GM18868 (cell line): ENCODE measurements around the gene ARHGDIB.

Experiments used
- ATAC-seq: cut with Tn5 transposase; IDR thresholded peaks from one replicate; pipeline ENCODE4 v1.9.1; 2021; ENCODE audit warnings: mild to moderate bottlenecking, moderate library complexity; ENCODE audit not compliant: unreplicated experiment

Gene ARHGDIB

GRCh38 chr12:14961466-14962152 is at the start of gene ARHGDIB:
TSS of gene ARHGDIB (minus strand) at chr12:14961601. CDS start at chr12:14950712, 10,889 bp downstream.
- peak; percentile 63 for ATAC-seq

GRCh38 chr12:15011162-15011561 is 49.8 kb upstream of the ARHGDIB start:
- ATAC-seq, result peak; percentile 66

DNA sequence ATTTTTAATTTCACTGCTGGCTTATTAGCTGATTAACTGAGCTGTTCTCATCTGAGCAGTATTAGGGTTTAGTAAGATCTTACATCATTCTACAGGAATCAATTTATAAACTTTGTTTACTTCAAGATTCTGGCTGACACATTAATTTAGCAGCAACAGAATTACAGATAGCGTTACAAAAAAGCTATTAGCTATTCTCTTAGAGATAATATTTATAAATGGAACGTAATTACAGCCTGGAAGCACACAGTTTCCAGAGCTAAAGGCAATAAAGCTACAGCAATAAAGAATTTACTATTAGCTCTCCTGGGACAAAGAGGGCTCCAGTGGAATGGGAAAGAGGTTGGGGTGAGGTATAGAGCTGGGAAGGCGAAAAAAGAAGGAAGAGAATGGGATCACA is 46.1 kb upstream of the ARHGDIB start:
- no peak for ATAC-seq

DNA sequence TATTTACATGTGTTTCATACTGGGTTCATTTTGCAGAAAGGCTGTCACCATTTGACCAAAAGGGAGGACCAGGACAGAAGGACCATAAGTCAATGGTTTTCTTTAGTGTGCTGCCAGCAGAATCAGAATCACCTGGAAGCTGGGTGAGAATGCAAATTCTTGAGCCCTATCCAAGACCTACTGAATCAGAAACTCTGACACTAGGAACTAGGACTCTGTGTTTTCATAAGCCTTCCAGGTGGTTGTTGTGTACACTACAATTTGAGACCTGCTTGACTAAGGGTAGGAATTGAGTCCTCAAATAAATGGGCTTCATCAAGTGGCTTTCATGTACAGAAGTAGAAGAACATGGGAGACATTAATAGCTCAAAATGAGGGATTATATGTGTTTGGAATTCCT is 43.7 kb upstream of the ARHGDIB start:
- ATAC-seq, result no peak

DNA sequence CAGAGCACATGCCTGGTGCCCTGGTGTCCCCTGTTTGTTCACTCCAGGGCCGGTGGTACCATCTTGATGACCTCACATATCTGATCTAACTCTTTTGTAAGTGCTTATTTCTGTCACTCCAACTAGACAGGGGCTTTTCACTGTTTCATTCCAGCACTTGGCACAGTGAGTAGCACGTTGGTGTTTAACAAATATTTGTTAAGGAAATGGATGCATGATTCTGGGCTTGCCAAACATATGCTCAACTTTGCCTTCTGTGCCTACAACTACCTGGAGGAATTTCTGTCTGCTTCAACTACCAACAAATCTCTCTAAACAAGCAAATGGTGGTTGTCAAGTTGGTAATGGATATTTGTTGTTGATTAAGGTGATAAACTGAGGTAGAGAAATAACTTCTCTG is 43.0 kb upstream of the ARHGDIB start:
- no peak for ATAC-seq

GRCh38 chr12:15001733-15002382 is 40.5 kb upstream of the ARHGDIB start:
- ATAC-seq, result no peak

- no peak for ATAC-seq
Measured at GRCh38 chr12:15000575-15000974, 39.2 kb upstream of the ARHGDIB start.

GRCh38 chr12:14999695-15000365 is 38.4 kb upstream of the ARHGDIB start:
- ATAC-seq, result no peak

DNA sequence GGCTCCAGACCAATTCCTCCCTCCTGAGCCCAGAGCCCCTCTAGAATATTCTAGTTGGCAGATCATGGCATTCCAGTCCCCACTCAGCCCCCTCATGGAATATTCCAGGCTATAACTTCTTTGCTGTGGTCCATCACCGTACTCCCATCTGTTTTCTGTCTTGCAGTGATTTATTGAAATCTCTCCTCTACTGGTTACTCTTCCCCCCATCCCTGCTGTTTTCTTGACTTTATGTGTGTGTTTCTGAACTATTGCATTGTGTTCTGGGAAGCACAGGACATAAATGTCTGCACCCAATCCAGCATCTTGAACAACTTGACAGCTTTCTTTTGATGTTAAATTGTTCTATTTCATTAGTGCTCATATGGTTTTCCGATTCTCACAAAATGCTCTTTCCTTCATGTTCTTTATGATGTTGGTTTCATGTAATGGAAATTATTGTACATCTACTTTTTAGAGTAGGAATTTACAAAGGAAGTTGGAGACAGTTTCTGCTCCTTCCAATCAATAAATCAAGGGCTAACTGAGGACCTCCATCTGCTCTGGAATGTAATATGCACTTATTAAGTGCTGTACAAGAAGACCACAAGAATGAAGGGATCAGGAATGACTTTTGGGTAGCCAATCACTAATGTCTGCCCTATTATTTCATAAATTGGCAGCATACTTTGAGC is 37.8 kb upstream of the ARHGDIB start:
- no peak for ATAC-seq

- ATAC-seq, result no peak
Measured at GRCh38 chr12:14997998-14998397, 36.6 kb upstream of the ARHGDIB start.

- no peak for ATAC-seq
Measured at GRCh38 chr12:14995583-14996425, 34.4 kb upstream of the ARHGDIB start.

DNA sequence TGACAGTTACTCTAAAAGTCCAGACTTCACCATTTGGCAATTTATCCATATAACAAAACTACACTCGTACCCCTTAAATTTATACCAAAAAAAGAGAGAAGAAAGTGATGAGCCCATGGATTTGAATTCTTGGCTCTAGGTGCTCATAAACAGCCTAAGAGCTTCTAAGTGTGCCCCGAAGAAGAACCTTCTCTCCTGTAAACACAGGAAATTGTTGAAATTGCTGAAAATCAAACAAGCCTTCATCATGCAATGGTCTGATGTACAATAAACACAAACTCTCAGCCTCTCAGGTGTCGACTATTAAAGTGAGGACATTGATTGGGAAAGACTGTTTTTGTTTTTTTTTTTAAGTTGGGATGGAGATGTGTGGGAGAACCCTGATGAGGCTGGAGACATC is 33.2 kb upstream of the ARHGDIB start:
- ATAC-seq, result no peak

DNA sequence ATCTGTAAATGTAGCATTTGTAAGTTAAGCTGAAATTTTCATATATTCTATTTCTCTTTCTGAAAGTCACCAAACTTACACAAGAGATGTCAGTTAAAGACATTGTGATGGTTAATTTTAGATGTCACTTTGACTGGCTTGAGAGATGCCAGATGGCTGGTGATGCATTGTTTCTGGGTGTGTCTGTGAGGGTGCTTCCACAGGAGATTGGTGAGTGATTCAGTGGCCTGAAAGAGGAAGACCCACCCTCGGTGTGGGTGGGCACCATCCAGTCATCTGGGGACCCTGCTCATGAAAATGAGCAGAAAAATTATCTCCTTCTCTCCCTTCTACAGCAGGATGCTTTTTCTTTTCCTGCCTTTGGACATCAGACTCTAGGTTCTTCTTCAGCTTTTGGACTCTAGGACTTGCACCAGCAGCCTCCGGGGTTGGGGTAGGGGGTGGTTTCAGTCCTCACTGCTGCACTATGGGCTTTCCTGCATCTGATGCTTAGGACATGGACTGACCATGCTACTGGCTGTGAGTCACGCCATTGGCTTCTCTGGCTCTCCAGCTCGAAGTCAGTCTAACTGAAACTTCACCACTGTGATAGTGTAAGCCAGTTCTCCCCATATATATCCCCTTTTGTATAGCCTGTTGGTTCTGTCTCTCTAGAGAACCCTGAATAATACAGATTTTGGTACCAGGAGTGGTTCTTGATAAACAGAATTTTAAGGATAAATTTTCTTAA is 32.3 kb upstream of the ARHGDIB start:
- peak; percentile 34 for ATAC-seq

DNA sequence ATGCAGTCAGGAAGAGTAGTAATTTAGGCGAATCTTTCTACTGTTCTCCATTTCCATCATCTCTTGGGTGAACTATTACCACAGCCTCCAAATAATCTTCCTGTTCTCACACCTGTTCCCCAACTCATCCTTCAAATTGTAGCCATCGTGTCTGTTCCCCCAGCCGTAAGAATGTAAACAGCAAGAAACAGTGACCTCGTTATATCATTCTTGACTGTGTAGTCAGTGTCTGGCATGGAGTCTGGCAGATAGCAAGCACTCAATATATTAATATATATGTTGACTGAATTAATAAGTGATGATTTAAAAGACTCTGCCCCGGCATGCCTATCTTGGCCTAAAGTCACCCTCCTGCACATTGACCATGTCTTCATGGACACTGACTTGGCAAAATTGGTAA is 31.7 kb upstream of the ARHGDIB start:
- ATAC-seq, result no peak

DNA sequence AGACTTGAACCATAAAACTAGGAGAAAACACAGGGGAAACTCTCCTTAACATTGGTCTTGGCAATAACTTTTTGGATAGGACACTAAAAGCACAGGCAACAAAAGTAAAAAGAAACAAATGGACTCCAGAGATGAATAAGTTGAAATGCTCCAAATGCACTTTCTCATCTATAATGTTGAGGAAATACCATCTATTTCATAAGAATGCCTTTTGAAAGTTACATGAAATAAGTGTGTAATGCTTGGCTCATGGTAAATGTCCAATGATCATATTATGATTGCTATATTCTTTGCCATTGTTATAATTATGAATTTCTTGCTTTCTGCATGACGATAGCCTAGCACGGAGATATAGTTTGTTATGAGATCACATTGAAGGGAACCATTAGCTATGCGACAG is 31.3 kb upstream of the ARHGDIB start:
- ATAC-seq, result no peak

- peak; percentile 44 for ATAC-seq
Measured at GRCh38 chr12:14991069-14991468, 29.7 kb upstream of the ARHGDIB start.

DNA sequence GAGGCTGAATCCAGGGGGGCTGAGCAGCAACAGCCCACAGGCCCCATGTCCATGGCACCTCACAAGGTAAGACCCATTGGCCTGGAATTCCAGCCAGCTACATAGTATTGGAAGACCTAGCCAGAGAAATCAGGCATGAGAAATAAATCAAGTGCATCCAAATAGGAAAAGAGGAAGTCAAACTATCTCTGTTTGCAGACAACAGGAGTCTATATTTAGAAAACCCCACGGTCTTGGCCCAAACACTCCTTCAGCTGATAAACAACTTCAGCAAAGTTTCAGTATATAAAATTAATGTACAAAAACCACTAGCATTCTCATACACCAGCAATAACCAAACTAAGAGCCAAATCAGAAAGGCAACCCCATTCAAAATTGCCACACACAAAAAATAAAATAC is 28.4 kb upstream of the ARHGDIB start:
- ATAC-seq, result peak; percentile 60

GRCh38 chr12:14988035-14988434 is 26.6 kb upstream of the ARHGDIB start:
- ATAC-seq, result no peak

DNA sequence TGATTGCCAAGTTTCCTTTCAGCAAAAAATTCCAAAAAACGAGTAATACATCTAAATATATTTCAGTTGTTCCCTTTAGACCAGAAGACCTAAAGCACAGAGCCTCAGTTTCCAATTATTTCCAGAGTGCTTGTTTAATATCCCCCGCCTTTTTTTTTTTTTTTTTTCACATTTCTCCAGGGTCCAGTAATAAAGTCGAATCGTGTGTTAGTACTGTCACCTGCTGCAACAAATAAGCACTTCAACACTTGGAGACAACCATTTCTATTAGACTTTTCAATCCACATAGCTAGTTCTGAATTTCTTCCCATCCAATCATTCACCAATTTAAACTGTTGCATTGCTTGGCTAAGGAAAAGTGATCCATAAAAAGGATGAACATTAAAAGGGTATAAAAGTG is 25.0 kb upstream of the ARHGDIB start:
- no peak for ATAC-seq

- ATAC-seq, result no peak
Measured at GRCh38 chr12:14984766-14985285, 23.4 kb upstream of the ARHGDIB start.
